Activated B cell treated with CpG ODN at 0.5 μM for 24 hours (primary cell): Measurements from ENCODE around the gene MDP1. TPM values are rescaled to one million over a fixed set of nuclear protein-coding genes. Genes with fewer than 3 reads are reported as not detected.

ENCODE experiments used
- ATAC-seq: fragments of 200-7000 bp; cut with Tn5 transposase; one replicate; pipeline ENCODE4 v1.10.0; 2021; ENCODE audit warnings: low read depth, mild to moderate bottlenecking, moderate library complexity
- CTCF ChIA-PET: fragments of 350-600 bp; sonication (Branson Sonifier 250); formaldehyde crosslinking; loops from one replicate; lab custom pipeline; 2021; ENCODE audit warnings: antibody characterized with exemption; lab: Charles Lee
- POLR2A ChIA-PET: fragments of 350-600 bp; sonication (Branson Sonifier 250); formaldehyde crosslinking; loops from one replicate; lab custom pipeline; 2021; ENCODE audit warnings: antibody characterized with exemption; lab: Charles Lee
- DNase-seq: peaks from one replicate; pipeline ENCODE4 v3.0.0; 2022
- H3K27ac Mint-ChIP-seq: one replicate; pipeline ENCODE4 v1.8.0; 2020; ENCODE audit warnings: mixed read lengths
- H3K27me3 Mint-ChIP-seq: one replicate; pipeline ENCODE4 v1.8.0; 2021; ENCODE audit warnings: mixed read lengths
- H3K36me3 Mint-ChIP-seq: one replicate; pipeline ENCODE4 v1.8.0; 2021; ENCODE audit warnings: low read depth, mixed read lengths
- H3K4me1 Mint-ChIP-seq: one replicate; pipeline ENCODE4 v1.8.0; 2021; ENCODE audit warnings: mixed read lengths
- H3K4me3 Mint-ChIP-seq: one replicate; pipeline ENCODE4 v1.8.0; 2020; ENCODE audit warnings: mild to moderate bottlenecking, mixed read lengths
- H3K9me3 Mint-ChIP-seq: one replicate; pipeline ENCODE4 v1.8.0; 2020; ENCODE audit warnings: mixed read lengths
- intact Hi-C: fragments of 100-400 bp; cut with micrococcal nuclease; formaldehyde crosslinking; loops from one replicate; pipeline ENCODE4 v1.15.1; 2024
- total RNA-seq: library from RNA; stranded (reverse); gene quantifications from 2 replicates; pipeline ENCODE4 v1.2.3, GENCODE V29; 2022
- TF ChIP-seq, protein P1 (sequence below): fragments of 200-600 bp; IDR thresholded peaks from one replicate; pipeline ENCODE4 v1.8.0; 2022; ENCODE audit warnings: antibody characterized with exemption, mild to moderate bottlenecking

The MDP1 gene
- 12.7 and 16.3 TPM in 2 replicates for total RNA-seq

DNA sequence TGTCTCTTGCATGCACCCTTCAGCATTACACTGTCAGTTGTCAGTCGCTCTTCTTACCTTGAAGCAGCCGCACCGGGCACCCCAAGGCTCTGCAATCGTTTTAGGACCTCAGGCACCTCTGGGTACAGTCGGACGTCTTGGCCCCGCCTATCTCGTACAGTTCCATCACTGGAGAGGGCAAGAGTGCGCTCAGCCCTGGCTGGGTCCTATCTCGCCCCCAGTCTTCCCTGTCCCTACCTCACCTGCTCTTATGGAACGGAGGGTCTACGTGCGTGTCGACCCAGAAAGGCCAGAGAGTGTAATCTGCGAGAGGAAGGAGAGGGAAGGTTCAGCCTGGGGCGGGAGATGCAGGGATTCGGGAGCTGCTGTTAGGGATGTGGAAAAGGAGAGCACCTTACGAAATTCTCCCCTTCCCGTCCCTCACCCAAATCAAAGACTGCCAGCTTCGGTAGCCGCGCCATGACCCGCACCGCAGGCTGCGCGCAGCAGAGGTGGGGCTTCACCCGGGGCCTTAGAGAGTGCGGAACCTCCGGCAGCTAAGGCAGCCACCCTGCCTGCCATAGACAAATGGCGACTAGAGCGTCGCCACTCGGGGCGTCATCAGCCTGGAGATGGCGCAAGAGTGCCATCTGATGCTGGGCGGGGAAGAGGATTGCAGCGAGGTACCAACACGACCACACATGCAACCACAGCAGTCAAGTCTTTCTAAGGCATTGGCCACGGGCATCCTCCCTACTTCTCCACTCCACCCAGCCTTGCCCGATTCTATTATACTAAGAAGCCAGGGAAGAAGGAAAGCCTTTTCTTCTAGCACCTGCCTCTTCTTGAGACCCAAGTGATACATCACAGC lies at the start of gene MDP1:
Gene MDP1 (minus strand): TSS at position 572 of the 850 bp plus-strand sequence. CDS start 111 bp downstream, at position 461.
- H3K27me3 Mint-ChIP-seq, result no peaks in the 10 kb centered on the region
- H3K36me3 Mint-ChIP-seq, result peaks cover 43% of the 10 kb centered on the region
- ChIA-PET POLR2A (interaction anchor here (0.6 to 6.6 kb wide), 37 partner anchors 9 to 1376 kb away, joined by 3 to 143 read pairs (median 5); partner anchors contain the start of genes CARMIL3, CBLN3, CIDEB and DCAF11), CTCF (interaction anchor here (0.6 to 5.6 kb wide), 13 partner anchors 12 to 221 kb away, joined by 3 to 37 read pairs (median 5); partner anchors contain the start of genes CIDEB, IRF9, LTB4R2 and TINF2)
- H3K4me3 Mint-ChIP-seq, result peak within 1 kb of the TSS; percentile 93
- peaks cover 50% of the 10 kb centered on the region for H3K4me1 Mint-ChIP-seq
- no peaks in the 10 kb centered on the region for H3K9me3 Mint-ChIP-seq
- peak; percentile 75 for ATAC-seq
- intact Hi-C loops, result loop anchor here (1.0 kb wide), 5 partner anchors 17 to 93 kb away; partner anchors contain the start of genes GMPR2, IRF9, NEDD8 and RABGGTA
- H3K27ac Mint-ChIP-seq, result peak within 1 kb of the TSS; percentile 95
- peak; percentile 71 for DNase-seq
- TF ChIP-seq, protein P1, sequence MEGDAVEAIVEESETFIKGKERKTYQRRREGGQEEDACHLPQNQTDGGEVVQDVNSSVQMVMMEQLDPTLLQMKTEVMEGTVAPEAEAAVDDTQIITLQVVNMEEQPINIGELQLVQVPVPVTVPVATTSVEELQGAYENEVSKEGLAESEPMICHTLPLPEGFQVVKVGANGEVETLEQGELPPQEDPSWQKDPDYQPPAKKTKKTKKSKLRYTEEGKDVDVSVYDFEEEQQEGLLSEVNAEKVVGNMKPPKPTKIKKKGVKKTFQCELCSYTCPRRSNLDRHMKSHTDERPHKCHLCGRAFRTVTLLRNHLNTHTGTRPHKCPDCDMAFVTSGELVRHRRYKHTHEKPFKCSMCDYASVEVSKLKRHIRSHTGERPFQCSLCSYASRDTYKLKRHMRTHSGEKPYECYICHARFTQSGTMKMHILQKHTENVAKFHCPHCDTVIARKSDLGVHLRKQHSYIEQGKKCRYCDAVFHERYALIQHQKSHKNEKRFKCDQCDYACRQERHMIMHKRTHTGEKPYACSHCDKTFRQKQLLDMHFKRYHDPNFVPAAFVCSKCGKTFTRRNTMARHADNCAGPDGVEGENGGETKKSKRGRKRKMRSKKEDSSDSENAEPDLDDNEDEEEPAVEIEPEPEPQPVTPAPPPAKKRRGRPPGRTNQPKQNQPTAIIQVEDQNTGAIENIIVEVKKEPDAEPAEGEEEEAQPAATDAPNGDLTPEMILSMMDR, result no peak

DNA sequence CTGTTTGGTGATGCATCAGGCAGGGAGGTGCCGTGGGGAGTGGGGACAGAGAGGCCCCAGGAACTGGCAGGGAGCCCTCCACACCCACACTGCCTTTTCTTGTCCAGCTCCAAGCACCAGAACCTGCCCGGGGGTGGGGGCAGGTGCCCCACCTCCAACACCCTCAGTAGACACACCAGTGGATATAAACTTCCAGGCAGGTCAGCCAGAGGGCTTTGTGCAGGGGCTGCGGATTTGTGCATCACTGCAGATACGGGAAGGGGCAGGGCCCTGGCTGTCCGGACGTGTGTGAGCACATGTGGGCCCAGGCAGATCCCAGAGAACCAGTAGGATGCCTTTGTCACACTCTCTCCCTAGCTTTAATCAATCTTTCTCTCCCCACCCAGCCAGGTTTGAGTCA lies 48.4 kb upstream of the MDP1 start:
- TF ChIP-seq, protein P1, result no peak
- POLR2A ChIA-PET, result interaction anchor here (1.4 kb wide), 1 partner anchor 22 kb away, joined by 3 read pairs; the partner anchor contains the start of gene TINF2
- no peak overlapping the region for H3K4me3 Mint-ChIP-seq
- DNase-seq (no peak), ATAC-seq (no peak)
- H3K9me3 Mint-ChIP-seq, result no peaks in the 10 kb centered on the region
- H3K36me3 Mint-ChIP-seq, result peaks cover 52% of the 10 kb centered on the region
- peaks cover 2% of the 10 kb centered on the region for H3K4me1 Mint-ChIP-seq
- no peak overlapping the region for H3K27ac Mint-ChIP-seq
- no peaks in the 10 kb centered on the region for H3K27me3 Mint-ChIP-seq
- CTCF ChIA-PET, result no interaction called here
- intact Hi-C loops, result no loop called here

DNA sequence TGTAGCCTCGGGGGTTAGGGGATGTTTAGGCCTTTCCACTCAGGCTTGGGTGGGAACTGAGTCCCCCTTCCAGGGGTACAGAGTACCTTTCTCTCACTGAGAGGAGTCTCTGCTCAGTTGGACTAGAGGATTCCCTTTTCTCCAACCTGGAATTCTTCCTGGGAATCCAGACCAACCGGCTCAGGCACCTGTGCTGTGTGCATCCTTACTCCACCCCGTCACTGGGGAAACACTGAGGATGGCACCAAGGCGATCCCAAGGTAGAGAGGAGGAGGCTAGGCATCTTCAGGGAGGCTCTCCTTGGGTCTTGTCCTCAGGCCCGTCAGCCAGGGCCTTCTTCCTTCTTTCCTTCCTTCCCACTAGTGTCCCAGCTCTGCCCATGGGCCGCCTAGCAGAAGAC lies 48.0 kb upstream of the MDP1 start:
- Mint-ChIP-seq H3K36me3 (peaks cover 48% of the 10 kb centered on the region), H3K27me3 (no peaks in the 10 kb centered on the region), H3K9me3 (no peaks in the 10 kb centered on the region), H3K27ac (no peak overlapping the region), H3K4me1 (no peaks in the 10 kb centered on the region), H3K4me3 (no peak overlapping the region)
- DNase-seq (no peak), ATAC-seq (no peak)
- TF ChIP-seq, protein P1, result no peak
- ChIA-PET POLR2A (interaction anchor here (0.6 to 1.4 kb wide), 2 partner anchors 17 to 21 kb away, joined by 3 to 4 read pairs; partner anchors contain the start of gene TINF2), CTCF (no interaction called here)
- intact Hi-C loops, result no loop called here

DNA sequence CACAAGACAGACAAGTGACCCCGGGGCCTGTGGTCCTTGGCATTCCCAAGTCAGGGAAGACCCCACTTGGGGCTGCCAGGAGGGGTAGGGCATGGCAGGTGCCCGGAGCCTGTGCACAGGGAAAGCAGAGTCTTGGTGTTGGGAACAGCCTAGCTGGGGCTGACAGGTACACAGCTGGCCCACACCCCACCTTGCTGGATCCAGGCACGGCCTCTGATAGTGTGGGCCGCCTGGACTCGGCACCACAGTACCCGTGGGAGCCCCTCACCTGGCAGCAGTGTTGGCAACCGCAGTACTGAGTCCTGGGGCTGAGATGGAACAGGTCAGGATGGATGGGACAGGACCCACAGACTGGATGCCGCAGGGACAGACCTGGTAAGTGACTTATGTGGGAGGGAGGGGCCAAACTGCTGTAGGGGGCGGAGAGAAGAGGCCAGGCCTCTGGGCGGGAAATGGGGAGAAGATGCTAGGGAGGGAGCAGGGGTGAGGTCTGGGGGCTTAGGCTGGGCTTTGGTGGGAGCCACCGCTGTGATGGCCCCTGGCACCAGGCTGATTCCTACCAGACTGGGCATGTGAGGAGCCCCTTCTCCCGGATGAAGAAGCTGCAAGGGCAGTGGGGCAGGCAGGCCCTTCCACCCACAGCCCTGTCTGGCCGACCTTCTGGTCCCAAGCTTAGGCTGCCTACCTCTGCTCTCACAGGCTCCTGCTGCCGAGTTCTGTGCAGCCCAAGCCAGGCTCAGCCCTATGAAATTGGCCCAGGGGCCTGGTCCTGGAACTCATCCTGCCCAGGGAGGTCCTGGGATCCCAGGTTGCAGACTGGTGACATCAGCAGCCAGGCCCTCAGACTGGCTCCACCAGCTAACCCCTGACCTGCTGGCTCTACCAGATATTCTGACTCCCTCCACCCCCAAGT lies 47.2 kb upstream of the MDP1 start, which contains the start of gene TGM1:
Gene TGM1 (minus strand): TSS at position 357 of the 913 bp plus-strand sequence. CDS start 825 bp downstream, outside the sequence.
- CTCF ChIA-PET, result no interaction called here
- Mint-ChIP-seq H3K4me1 (no peaks in the 10 kb centered on the region), H3K9me3 (no peaks in the 10 kb centered on the region), H3K27ac (no peak within 1 kb of the TSS), H3K4me3 (no peak within 1 kb of the TSS), H3K27me3 (no peaks in the 10 kb centered on the region), H3K36me3 (peaks cover 43% of the 10 kb centered on the region)
- intact Hi-C loops, result no loop called here
- TF ChIP-seq, protein P1, result no peak
- POLR2A ChIA-PET, result interaction anchor here (0.6 to 1.8 kb wide), 2 partner anchors 8 to 16 kb away, joined by 4 to 7 read pairs; partner anchors contain the start of gene RABGGTA
- no peak for DNase-seq
- no peak for ATAC-seq
